ENCODE results near the gene GRID1.
"Not testable (repeated sequence)": the region's sequence is repeated elsewhere in the genome, so short reads cannot be mapped to it uniquely, and the experiment has no call there.

GRID1 gene

GRCh38 chr10:86053675-86054074, 312.9 kb downstream of the GRID1 start:
- DNase-seq = no peak

GRCh38 chr10:86051586-86051985, 315.0 kb downstream of the GRID1 start:
- no peak for DNase-seq

GRCh38 chr10:86049442-86049841, 317.2 kb downstream of the GRID1 start:
- no peak for DNase-seq

- no peak for DNase-seq
Observed at GRCh38 chr10:86048973-86049372, 317.6 kb downstream of the GRID1 start.

- no peak for DNase-seq
Observed at GRCh38 chr10:86048571-86048970, 318.0 kb downstream of the GRID1 start.

GRCh38 chr10:86047588-86047987, 319.0 kb downstream of the GRID1 start:
- no peak for DNase-seq

GRCh38 chr10:86046845-86047460, 319.6 kb downstream of the GRID1 start:
- DNase-seq = no peak

GRCh38 chr10:86045896-86046295, 320.7 kb downstream of the GRID1 start:
- DNase-seq = no peak

GRCh38 chr10:86044029-86044428, 322.6 kb downstream of the GRID1 start:
- DNase-seq = no peak

GRCh38 chr10:86043236-86043635, 323.4 kb downstream of the GRID1 start:
- DNase-seq = no peak

GRCh38 chr10:86042161-86042560, 324.4 kb downstream of the GRID1 start:
- DNase-seq = no peak

GRCh38 chr10:86041116-86041515, 325.5 kb downstream of the GRID1 start:
- no peak for DNase-seq

- no peak for DNase-seq
Observed at GRCh38 chr10:86038371-86038770, 328.2 kb downstream of the GRID1 start.

- no peak for DNase-seq
Observed at GRCh38 chr10:86037096-86037495, 329.5 kb downstream of the GRID1 start.

GRCh38 chr10:86036544-86036831, 330.1 kb downstream of the GRID1 start:
- DNase-seq = no peak

- DNase-seq = no peak
Observed at GRCh38 chr10:86035791-86036543, 330.6 kb downstream of the GRID1 start.

GRCh38 chr10:86034710-86035109, 331.9 kb downstream of the GRID1 start:
- no peak for DNase-seq

GRCh38 chr10:86033581-86033980, 333.0 kb downstream of the GRID1 start:
- no peak for DNase-seq

GRCh38 chr10:86032087-86032486, 334.5 kb downstream of the GRID1 start:
- not testable (repeated sequence) for DNase-seq

GRCh38 chr10:86030312-86030711, 336.3 kb downstream of the GRID1 start:
- no peak for DNase-seq

GRCh38 chr10:86027346-86027745, 339.2 kb downstream of the GRID1 start:
- DNase-seq = no peak

- DNase-seq = no peak
Observed at GRCh38 chr10:86025509-86025908, 341.1 kb downstream of the GRID1 start.

GRCh38 chr10:86024281-86025041, 342.1 kb downstream of the GRID1 start:
- DNase-seq = no peak

- DNase-seq = no peak
Observed at GRCh38 chr10:86023931-86024280, 342.7 kb downstream of the GRID1 start.
